Endothelial cell of umbilical vein (primary cell): ENCODE data around the gene SLC6A9. TPM values are rescaled to one million over a fixed set of nuclear protein-coding genes. Genes with fewer than 3 reads are reported as not detected.

ENCODE experiments used
- BruUV-seq: library from RNA; stranded (reverse); fragments of 400-500 nt; replicated peaks from 2 replicates; lab custom pipeline; 2021; lab: Mats Ljungman, UMichigan
- CTCF ChIA-PET: fragments of 300-600, 350-600 bp; sonication (Branson Sonifier 250); formaldehyde crosslinking; loops from one replicate; lab custom pipeline; 2021; ENCODE audit warnings: antibody characterized with exemption, inconsistent platforms; lab: Charles Lee
- POLR2A ChIA-PET: fragments of 300-600, 350-600 bp; sonication (Branson Sonifier 250); formaldehyde crosslinking; loops from one replicate; lab custom pipeline; 2021; ENCODE audit warnings: antibody characterized with exemption, inconsistent platforms; lab: Charles Lee
- DNase-seq: peaks from one replicate; pipeline ENCODE4 v3.0.0-alpha.2; 2011; ENCODE audit warnings: low read depth, low spot score
- FAIRE-seq: peaks from 2 replicates; lab custom pipeline; 2011; peaks lifted over from hg19 to GRCh38; lab: Jason Lieb, UNC
- H2AFZ ChIP-seq: 2 replicates; pipeline ENCODE4 v1.6.0; 2012; ENCODE audit warnings: low read depth, low read length, control low read depth, inconsistent platforms
- H3K27ac ChIP-seq: 2 replicates; pipeline ENCODE4 v1.5.1; 2011; ENCODE audit warnings: low read depth, mild to moderate bottlenecking, control low read depth, low read length, moderate library complexity; ENCODE audit not compliant: insufficient read depth
- H3K27me3 ChIP-seq, 2 experiments: 2 replicates each; pipeline versions ENCODE4 v1.6.0 to v1.6.1; 2011; ENCODE audit warnings: low read length in 2 of 2, mixed read lengths in 1 of 2; ENCODE audit not compliant: control insufficient read depth in 2 of 2, insufficient read depth in 2 of 2
- H3K36me3 ChIP-seq, 2 experiments: 2 replicates in 1 of 2; 3 replicates in 1 of 2; pipeline ENCODE4 v1.5.1; 2011; ENCODE audit warnings: low read length in 2 of 2, mild to moderate bottlenecking in 1 of 2, moderate library complexity in 1 of 2; ENCODE audit not compliant: control insufficient read depth in 2 of 2, insufficient read depth in 2 of 2; ENCODE audit errors: extremely low read depth in 1 of 2
- H3K4me1 ChIP-seq: 3 replicates; pipeline ENCODE4 v1.5.1; 2011; ENCODE audit warnings: mild to moderate bottlenecking, low read length; ENCODE audit not compliant: control insufficient read depth, insufficient read depth; ENCODE audit errors: extremely low read depth
- H3K4me2 ChIP-seq: 2 replicates; pipeline ENCODE4 v1.6.1; 2011; ENCODE audit warnings: low read length, control low read depth, mixed read lengths; ENCODE audit not compliant: insufficient read depth
- H3K4me3 ChIP-seq, 3 experiments: fragments of 200-600 bp in 1 of 3; sonication (generic), shearing (Covaris generic) in 1 of 3; replicated peaks in 1 of 3; 2 replicates each; pipeline ENCODE4 v1.5.1; 2011 to 2016; ENCODE audit warnings: control low read depth in 3 of 3, low read length in 3 of 3, mild to moderate bottlenecking in 2 of 3, inconsistent platforms in 1 of 3, low read depth in 1 of 3, moderate library complexity in 1 of 3; ENCODE audit not compliant: insufficient read depth in 1 of 3
- H3K79me2 ChIP-seq: 2 replicates; pipeline ENCODE4 v1.6.0; 2012; ENCODE audit warnings: low read length, inconsistent platforms; ENCODE audit not compliant: control insufficient read depth, insufficient read depth
- H3K9ac ChIP-seq: replicated peaks from 2 replicates; pipeline ENCODE3; 2011; ENCODE audit warnings: low read length, control low read depth; ENCODE audit not compliant: insufficient read depth; ENCODE audit errors: extremely low read depth
- H3K9me1 ChIP-seq: replicated peaks from 3 replicates; pipeline ENCODE4 v1.6.0; 2011; ENCODE audit warnings: mild to moderate bottlenecking, low read length; ENCODE audit not compliant: control insufficient read depth, insufficient read depth; ENCODE audit errors: extremely low read depth
- H3K9me3 ChIP-seq: replicated peaks from 2 replicates; pipeline ENCODE4 v1.5.1; 2012; ENCODE audit warnings: low read length, inconsistent platforms; ENCODE audit not compliant: control insufficient read depth, insufficient read depth
- H4K20me1 ChIP-seq: replicated peaks from 2 replicates; pipeline ENCODE3; 2011; ENCODE audit warnings: mild to moderate bottlenecking, low read length; ENCODE audit not compliant: control insufficient read depth, insufficient read depth; ENCODE audit errors: extremely low read depth
- EZH2 ChIP-seq: IDR thresholded peaks from 2 replicates; pipeline ENCODE4 v1.6.1; 2012; ENCODE audit warnings: borderline replicate concordance, low read depth, mild to moderate bottlenecking, moderate library complexity, low read length, inconsistent platforms; ENCODE audit not compliant: severe bottlenecking
- FOS ChIP-seq: IDR thresholded peaks from 2 replicates; pipeline ENCODE4 v1.6.1; 2011; ENCODE audit warnings: mild to moderate bottlenecking, low read length, moderate library complexity, borderline replicate concordance; ENCODE audit not compliant: insufficient read depth
- GATA2 ChIP-seq: IDR thresholded peaks from 2 replicates; pipeline ENCODE4 v1.7.0; 2011; ENCODE audit warnings: low read depth, mild to moderate bottlenecking, moderate library complexity, mixed read lengths, low read length; ENCODE audit not compliant: insufficient read length, insufficient read depth
- JUN ChIP-seq: IDR thresholded peaks from 2 replicates; pipeline ENCODE4 v1.6.1; 2011; ENCODE audit warnings: borderline replicate concordance, low read depth; ENCODE audit not compliant: insufficient read length, insufficient read depth
- MYC ChIP-seq: IDR thresholded peaks from one replicate; pipeline ENCODE4 v1.6.1; 2011; ENCODE audit warnings: mild to moderate bottlenecking, low read depth, low read length
- POLR2A ChIP-seq: IDR thresholded peaks from 2 replicates; pipeline ENCODE4 v1.6.1; 2012; ENCODE audit warnings: low read depth, mild to moderate bottlenecking, control low read depth, low read length
- POLR2AphosphoS5 ChIP-seq: IDR thresholded peaks from 2 replicates; pipeline ENCODE4 v1.6.1; 2012; ENCODE audit warnings: low read depth, mild to moderate bottlenecking, control low read depth, low read length, moderate library complexity; ENCODE audit not compliant: insufficient read depth
- dilution Hi-C: fragments of 300-500 bp; cut with MboI; formaldehyde crosslinking; loops from one replicate; pipeline ENCODE4 v1.15.0; 2019; ENCODE audit warnings: low sequenced_read_pairs; ENCODE audit not compliant: extremely low pct_ligation_motif_present
- intact Hi-C: fragments of 100-400 bp; cut with micrococcal nuclease; formaldehyde crosslinking; loops from one replicate; pipeline ENCODE4 v1.10.0; 2022
- polyA plus RNA-seq, 4 experiments: library from polyadenylated mRNA; depleted of rRNA in 3 of 4; stranded (reverse) in 3 of 4; unstranded in 1 of 4; fragments of >200 nt; gene quantifications; 2 replicates each; pipeline versions ENCODE4 v1.2.1 to v1.2.3, GENCODE V29; 2011 to 2012; ENCODE audit warnings: missing spikeins in 1 of 4
- total RNA-seq: library from RNA; stranded (reverse); gene quantifications from 2 replicates; pipeline ENCODE4 v1.2.3, GENCODE V29; 2021
- TF ChIP-seq, protein P1 (sequence below), 2 donors: IDR thresholded peaks; 1 replicate in 1 of 2; 2 replicates in 1 of 2; pipeline ENCODE4 v1.5.1; 2011; ENCODE audit warnings: low read length in 2 of 2, mild to moderate bottlenecking in 2 of 2, moderate library complexity in 2 of 2, control low read depth in 1 of 2, inconsistent platforms in 1 of 2, low read depth in 1 of 2; ENCODE audit not compliant: insufficient read depth in 1 of 2; ENCODE audit errors: extremely low read depth in 1 of 2
- TF ChIP-seq, protein P2 (sequence below): IDR thresholded peaks from 2 replicates; pipeline ENCODE4 v1.6.1; 2011; ENCODE audit not compliant: insufficient read depth, insufficient read length

The SLC6A9 gene
- total and polyA plus RNA-seq, 2 donors (not counting 3 experiments of a cell fraction or from before 2014, with no cell fraction given): 0.80 to 1.5 TPM

DNA sequence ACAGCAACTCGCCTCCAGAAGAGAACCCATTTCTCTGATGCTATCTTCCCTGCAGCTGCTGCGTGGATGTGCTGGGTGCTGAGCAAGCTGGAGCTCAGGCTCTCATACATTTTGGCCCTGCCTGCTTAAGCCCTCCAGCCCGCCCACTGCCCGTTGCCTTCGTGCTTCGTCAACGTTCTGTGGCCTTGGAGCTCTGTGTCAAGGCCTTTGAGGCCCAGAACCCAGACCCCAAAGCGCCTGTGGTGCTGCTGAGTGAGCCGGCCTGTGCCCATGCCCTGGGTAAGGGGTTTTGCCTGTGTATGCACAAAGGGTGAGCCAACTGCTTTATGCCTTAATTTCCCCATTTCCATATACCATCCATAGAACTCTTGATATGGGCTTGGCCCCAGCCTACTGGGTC, 60.4 kb downstream of the SLC6A9 start:
- Histone ChIP-seq H3K9me3 (no peaks in the 10 kb centered on the region), H3K9ac (no peak overlapping the region), H3K4me1 (peaks cover 15% of the 10 kb centered on the region), H4K20me1 (no peaks in the 10 kb centered on the region), H3K79me2 (peaks cover 15% of the 10 kb centered on the region), H3K27me3 (no peaks in the 10 kb centered on the region), H3K4me3 (no peak overlapping the region), H3K9me1 (no peaks in the 10 kb centered on the region), H3K27ac (no peak overlapping the region), H2AFZ (no peak overlapping the region), H3K4me2 (peak overlapping the region; percentile 70), H3K36me3 (peaks cover 0 to 13% of the 10 kb centered on the region in 2 experiments)
- intact Hi-C loops (no loop called here), dilution Hi-C loops (no loop called here)
- no peak for DNase-seq
- no TSS peak for BruUV-seq
- no peak for FAIRE-seq
- ChIA-PET POLR2A (no interaction called here), CTCF (interaction anchor here (1.5 kb wide), 1 partner anchor 77 kb away, joined by 5 read pairs; no protein-coding TSS in a partner anchor)
- no peak for TF ChIP-seq GATA2
- TF ChIP-seq, protein P1, sequence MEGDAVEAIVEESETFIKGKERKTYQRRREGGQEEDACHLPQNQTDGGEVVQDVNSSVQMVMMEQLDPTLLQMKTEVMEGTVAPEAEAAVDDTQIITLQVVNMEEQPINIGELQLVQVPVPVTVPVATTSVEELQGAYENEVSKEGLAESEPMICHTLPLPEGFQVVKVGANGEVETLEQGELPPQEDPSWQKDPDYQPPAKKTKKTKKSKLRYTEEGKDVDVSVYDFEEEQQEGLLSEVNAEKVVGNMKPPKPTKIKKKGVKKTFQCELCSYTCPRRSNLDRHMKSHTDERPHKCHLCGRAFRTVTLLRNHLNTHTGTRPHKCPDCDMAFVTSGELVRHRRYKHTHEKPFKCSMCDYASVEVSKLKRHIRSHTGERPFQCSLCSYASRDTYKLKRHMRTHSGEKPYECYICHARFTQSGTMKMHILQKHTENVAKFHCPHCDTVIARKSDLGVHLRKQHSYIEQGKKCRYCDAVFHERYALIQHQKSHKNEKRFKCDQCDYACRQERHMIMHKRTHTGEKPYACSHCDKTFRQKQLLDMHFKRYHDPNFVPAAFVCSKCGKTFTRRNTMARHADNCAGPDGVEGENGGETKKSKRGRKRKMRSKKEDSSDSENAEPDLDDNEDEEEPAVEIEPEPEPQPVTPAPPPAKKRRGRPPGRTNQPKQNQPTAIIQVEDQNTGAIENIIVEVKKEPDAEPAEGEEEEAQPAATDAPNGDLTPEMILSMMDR (IDR thresholded peaks at IDR 0.05; ENCODE audit: extremely low read depth in 1 of 2, insufficient read depth in 1 of 2, low read depth in 1 of 2, low read length in 2 of 2): no peak
- no peak for TF ChIP-seq EZH2
- no peak for TF ChIP-seq POLR2A
- TF ChIP-seq, protein P2, sequence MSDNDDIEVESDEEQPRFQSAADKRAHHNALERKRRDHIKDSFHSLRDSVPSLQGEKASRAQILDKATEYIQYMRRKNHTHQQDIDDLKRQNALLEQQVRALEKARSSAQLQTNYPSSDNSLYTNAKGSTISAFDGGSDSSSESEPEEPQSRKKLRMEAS: no peak
- no peak for TF ChIP-seq POLR2AphosphoS5
- no peak for TF ChIP-seq JUN
- no peak for TF ChIP-seq FOS
- no peak for TF ChIP-seq MYC
